Measurements from ENCODE around the gene KCTD7. TPM values are rescaled to one million over a fixed set of nuclear protein-coding genes. Genes with fewer than 3 reads are reported as not detected.
A peak's percentile ranks its signal among the peaks of the same experiment; 100 is the strongest.
"Not testable (repeated sequence)": the region's sequence is repeated elsewhere in the genome, so short reads cannot be mapped to it uniquely, and the experiment has no call there.

Gene KCTD7
- total RNA-seq, 2 donors from 2014 or later, result 14.7 to 15.5 TPM

GRCh38 chr7:66597461-66597860 is 31.2 kb upstream of the KCTD7 start:
- Mint-ChIP-seq H3K36me3 (ENCODE audit: low read depth) (no peaks in the 10 kb centered on the region), H3K27ac (no peak overlapping the region), H3K27me3 (no peaks in the 10 kb centered on the region), H3K9me3 (no peaks in the 10 kb centered on the region), H3K4me1 (peaks cover 8% of the 10 kb centered on the region), H3K4me3 (no peak overlapping the region)
- no peak for ATAC-seq (replicated peaks)

GRCh38 chr7:66602159-66602558 is 26.5 kb upstream of the KCTD7 start:
- Mint-ChIP-seq H3K27me3 (no peaks in the 10 kb centered on the region), H3K4me3 (no peak overlapping the region), H3K36me3 (ENCODE audit: low read depth) (no peaks in the 10 kb centered on the region), H3K9me3 (no peaks in the 10 kb centered on the region), H3K4me1 (no peaks in the 10 kb centered on the region), H3K27ac (no peak overlapping the region)
- ATAC-seq (replicated peaks), result no peak

- H3K9me3 Mint-ChIP-seq, result no peaks in the 10 kb centered on the region
- no peak overlapping the region for H3K27ac Mint-ChIP-seq
- H3K27me3 Mint-ChIP-seq, result no peaks in the 10 kb centered on the region
- ATAC-seq (replicated peaks), result no peak
- no peak overlapping the region for H3K4me3 Mint-ChIP-seq
- no peaks in the 10 kb centered on the region for H3K4me1 Mint-ChIP-seq
- no peaks in the 10 kb centered on the region for H3K36me3 Mint-ChIP-seq (ENCODE audit: low read depth)
These were observed 24.5 kb upstream of the KCTD7 start for GRCh38 chr7:66604198-66604597.

GRCh38 chr7:66606540-66607291 is 22.0 kb upstream of the KCTD7 start:
- H3K36me3 Mint-ChIP-seq (ENCODE audit: low read depth); H3K27me3 Mint-ChIP-seq; H3K4me1 Mint-ChIP-seq; H3K9me3 Mint-ChIP-seq; H3K27ac Mint-ChIP-seq; H3K4me3 Mint-ChIP-seq; ATAC-seq (replicated peaks): not testable (repeated sequence)

GRCh38 chr7:66609176-66609575 is 19.5 kb upstream of the KCTD7 start:
- Mint-ChIP-seq H3K27me3 (no peaks in the 10 kb centered on the region), H3K4me1 (no peaks in the 10 kb centered on the region), H3K9me3 (no peaks in the 10 kb centered on the region), H3K4me3 (no peak overlapping the region), H3K36me3 (ENCODE audit: low read depth) (no peaks in the 10 kb centered on the region), H3K27ac (no peak overlapping the region)
- no peak for ATAC-seq (replicated peaks)

- H3K4me1 Mint-ChIP-seq; H3K36me3 Mint-ChIP-seq (ENCODE audit: low read depth); H3K27ac Mint-ChIP-seq; ATAC-seq (replicated peaks); H3K9me3 Mint-ChIP-seq; H3K27me3 Mint-ChIP-seq; H3K4me3 Mint-ChIP-seq: not testable (repeated sequence)
These were observed 14.1 kb upstream of the KCTD7 start for GRCh38 chr7:66614596-66614995.

- no peaks in the 10 kb centered on the region for H3K9me3 Mint-ChIP-seq
- no peak overlapping the region for H3K4me3 Mint-ChIP-seq
- H3K27ac Mint-ChIP-seq, result no peak overlapping the region
- H3K27me3 Mint-ChIP-seq, result no peaks in the 10 kb centered on the region
- ATAC-seq (replicated peaks), result no peak
- H3K4me1 Mint-ChIP-seq, result no peaks in the 10 kb centered on the region
- no peaks in the 10 kb centered on the region for H3K36me3 Mint-ChIP-seq (ENCODE audit: low read depth)
These were observed 13.0 kb upstream of the KCTD7 start for GRCh38 chr7:66615699-66616098.

GRCh38 chr7:66617295-66617694 is 11.4 kb upstream of the KCTD7 start:
- H3K4me3 Mint-ChIP-seq, result no peak overlapping the region
- ATAC-seq (replicated peaks), result no peak
- no peaks in the 10 kb centered on the region for H3K36me3 Mint-ChIP-seq (ENCODE audit: low read depth)
- H3K4me1 Mint-ChIP-seq, result no peaks in the 10 kb centered on the region
- H3K9me3 Mint-ChIP-seq, result no peaks in the 10 kb centered on the region
- H3K27ac Mint-ChIP-seq, result no peak overlapping the region
- H3K27me3 Mint-ChIP-seq, result no peaks in the 10 kb centered on the region

GRCh38 chr7:66619341-66619948 is 9.2 kb upstream of the KCTD7 start:
- not testable (repeated sequence) for H3K4me3 Mint-ChIP-seq; ATAC-seq (replicated peaks); H3K9me3 Mint-ChIP-seq; H3K27ac Mint-ChIP-seq; H3K36me3 Mint-ChIP-seq (ENCODE audit: low read depth); H3K27me3 Mint-ChIP-seq; H3K4me1 Mint-ChIP-seq

GRCh38 chr7:66626331-66626934 is 2.2 kb upstream of the KCTD7 start:
- Mint-ChIP-seq H3K4me1 (peaks cover 22% of the 10 kb centered on the region), H3K9me3 (no peaks in the 10 kb centered on the region), H3K27ac (no peak overlapping the region), H3K27me3 (no peaks in the 10 kb centered on the region), H3K4me3 (peak overlapping the region; percentile 72), H3K36me3 (ENCODE audit: low read depth) (no peaks in the 10 kb centered on the region)
- ATAC-seq (replicated peaks), result no peak

- no peaks in the 10 kb centered on the region for H3K27me3 Mint-ChIP-seq
- H3K9me3 Mint-ChIP-seq, result no peaks in the 10 kb centered on the region
- H3K4me3 Mint-ChIP-seq, result peak overlapping the region; percentile 72
- H3K4me1 Mint-ChIP-seq, result peaks cover 29% of the 10 kb centered on the region
- ATAC-seq (replicated peaks), result no peak
- H3K36me3 Mint-ChIP-seq (ENCODE audit: low read depth), result no peaks in the 10 kb centered on the region
- H3K27ac Mint-ChIP-seq, result no peak overlapping the region
These were observed 1.5 kb upstream of the KCTD7 start for GRCh38 chr7:66627151-66627681.

- peak; percentile 5 for ATAC-seq (replicated peaks)
These were observed 760 bp upstream of the KCTD7 start for GRCh38 chr7:66627881-66628360.

GRCh38 chr7:66629222-66630062 is 761 bp downstream of the KCTD7 start:
- ATAC-seq (replicated peaks), result no peak
- Mint-ChIP-seq H3K4me3 (peak overlapping the region; percentile 72), H3K36me3 (ENCODE audit: low read depth) (peaks cover 15% of the 10 kb centered on the region), H3K27me3 (no peaks in the 10 kb centered on the region), H3K9me3 (no peaks in the 10 kb centered on the region), H3K4me1 (peaks cover 44% of the 10 kb centered on the region), H3K27ac (peak overlapping the region; percentile 66)

More at GRCh38 chr7:66627881-66628360, 760 bp upstream of the KCTD7 start:
- Mint-ChIP-seq H3K36me3 (ENCODE audit: low read depth) (peaks cover 3% of the 10 kb centered on the region), H3K4me1 (peaks cover 36% of the 10 kb centered on the region), H3K27me3 (no peaks in the 10 kb centered on the region), H3K27ac (peak overlapping the region; percentile 75), H3K4me3 (peak overlapping the region; percentile 72), H3K9me3 (no peaks in the 10 kb centered on the region)

GRCh38 chr7:66630531-66630930 is 1.9 kb downstream of the KCTD7 start:
- Mint-ChIP-seq H3K36me3 (ENCODE audit: low read depth) (peaks cover 19% of the 10 kb centered on the region), H3K27me3 (no peaks in the 10 kb centered on the region), H3K27ac (peak overlapping the region; percentile 66), H3K4me3 (peak overlapping the region; percentile 72), H3K9me3 (no peaks in the 10 kb centered on the region), H3K4me1 (peaks cover 46% of the 10 kb centered on the region)
- ATAC-seq (replicated peaks), result no peak
